Uterus (tissue), 2 donors: ENCODE results near the gene B3GLCT.

Source experiments
- CTCF ChIP-seq, 4 experiments: fragments of 200-600 bp in 2 of 4; fragments of 450-650 bp in 2 of 4; sonication (generic) in 2 of 4; IDR thresholded peaks; one replicate each; pipeline ENCODE4 v1.5.1; 2016 to 2019; ENCODE audit warnings: antibody characterized with exemption in 4 of 4, mild to moderate bottlenecking in 2 of 4, moderate library complexity in 1 of 4
- POLR2A ChIP-seq, 2 donors: fragments of 450-650 bp; IDR thresholded peaks; one replicate each; pipeline ENCODE4 v1.6.1; 2016; ENCODE audit warnings: antibody characterized with exemption in 2 of 2, mild to moderate bottlenecking in 1 of 2, moderate library complexity in 1 of 2

DNA sequence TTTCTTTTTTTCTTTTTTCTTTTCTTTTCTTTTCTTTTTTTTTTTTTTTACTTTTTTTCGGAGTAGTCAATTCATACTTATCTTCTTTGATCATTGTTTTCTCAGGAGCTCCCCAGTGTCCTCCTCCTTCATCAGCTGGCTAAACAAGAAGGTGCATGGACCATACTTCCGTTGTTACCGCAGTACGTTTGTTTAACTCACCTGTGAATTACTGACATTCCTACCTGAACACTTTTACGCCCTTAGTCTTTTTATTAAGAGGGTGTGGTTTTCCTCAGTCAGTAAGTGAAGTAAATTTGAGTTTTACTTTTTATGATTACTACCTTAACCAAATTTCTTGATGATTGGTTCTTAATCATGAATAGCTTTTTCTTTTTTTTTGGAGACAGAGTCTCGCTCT lies 47.1 kb downstream of the B3GLCT start:
- no peak for TF ChIP-seq CTCF (IDR thresholded peaks at IDR 0.05)
- TF ChIP-seq POLR2A (IDR thresholded peaks at IDR 0.05): no peak
